ENCODE data around the gene SOHLH1. TPM values are rescaled to one million over a fixed set of nuclear protein-coding genes. Genes with fewer than 3 reads are reported as not detected.

SOHLH1 gene
- total RNA-seq, 1 experiment from 2014 or later: not detected

GRCh38 chr9:135746565-135746964, 47.3 kb upstream of the SOHLH1 start:
- CTCF ChIA-PET: no interaction called here
- Histone ChIP-seq H3K9me3 (ENCODE audit: low read depth, low read length, poor library complexity, severe bottlenecking) (no peaks in the 10 kb centered on the region), H3K27me3 (replicated peaks; ENCODE audit: insufficient read depth, low read depth, low read length, poor library complexity) (no peaks in the 10 kb centered on the region), H3K36me3 (ENCODE audit: insufficient read depth, low read length, poor library complexity, severe bottlenecking) (no peaks in the 10 kb centered on the region), H3K4me3 (ENCODE audit: low read depth, low read length, poor library complexity, severe bottlenecking) (no peak overlapping the region), H3K27ac (ENCODE audit: low read depth, low read length, poor library complexity, severe bottlenecking) (no peak overlapping the region), H3K4me1 (ENCODE audit: insufficient read depth, low read length, poor library complexity, severe bottlenecking) (no peaks in the 10 kb centered on the region)
- intact Hi-C loops (cut with micrococcal nuclease; ENCODE audit: unreplicated experiment): no loop called here
- DNase-seq (ENCODE audit: low spot score): no peak
- TF ChIP-seq CTCF (conservative IDR thresholded peaks at IDR 0.05; ENCODE audit: low read depth, low read length) (no peak), EZH2 (IDR thresholded peaks at IDR 0.05; ENCODE audit: borderline replicate concordance, low read depth, low read length, poor library complexity, severe bottlenecking) (no peak)
- POLR2A ChIA-PET (ENCODE audit: low non-redundant PET): no interaction called here
- BruUV-seq (replicated peaks): no TSS peak

GRCh38 chr9:135745686-135746324, 46.5 kb upstream of the SOHLH1 start:
- Histone ChIP-seq H3K27ac (ENCODE audit: low read depth, low read length, poor library complexity, severe bottlenecking) (no peak overlapping the region), H3K4me3 (ENCODE audit: low read depth, low read length, poor library complexity, severe bottlenecking) (no peak overlapping the region), H3K9me3 (ENCODE audit: low read depth, low read length, poor library complexity, severe bottlenecking) (no peaks in the 10 kb centered on the region), H3K27me3 (replicated peaks; ENCODE audit: insufficient read depth, low read depth, low read length, poor library complexity) (no peaks in the 10 kb centered on the region), H3K4me1 (ENCODE audit: insufficient read depth, low read length, poor library complexity, severe bottlenecking) (no peaks in the 10 kb centered on the region), H3K36me3 (ENCODE audit: insufficient read depth, low read length, poor library complexity, severe bottlenecking) (no peaks in the 10 kb centered on the region)
- no peak for TF ChIP-seq CTCF (conservative IDR thresholded peaks at IDR 0.05; ENCODE audit: low read depth, low read length)
- TF ChIP-seq EZH2 (IDR thresholded peaks at IDR 0.05; ENCODE audit: borderline replicate concordance, low read depth, low read length, poor library complexity, severe bottlenecking): no peak
- CTCF ChIA-PET: no interaction called here
- intact Hi-C loops (cut with micrococcal nuclease; ENCODE audit: unreplicated experiment): no loop called here
- BruUV-seq (replicated peaks): no TSS peak
- no peak for DNase-seq (ENCODE audit: low spot score)
- POLR2A ChIA-PET (ENCODE audit: low non-redundant PET): no interaction called here

- TF ChIP-seq EZH2 (IDR thresholded peaks at IDR 0.05; ENCODE audit: borderline replicate concordance, low read depth, low read length, poor library complexity, severe bottlenecking) (no peak), CTCF (conservative IDR thresholded peaks at IDR 0.05; ENCODE audit: low read depth, low read length) (no peak)
- Histone ChIP-seq H3K27ac (ENCODE audit: low read depth, low read length, poor library complexity, severe bottlenecking) (no peak overlapping the region), H3K4me3 (ENCODE audit: low read depth, low read length, poor library complexity, severe bottlenecking) (no peak overlapping the region), H3K27me3 (replicated peaks; ENCODE audit: insufficient read depth, low read depth, low read length, poor library complexity) (no peaks in the 10 kb centered on the region), H3K9me3 (ENCODE audit: low read depth, low read length, poor library complexity, severe bottlenecking) (no peaks in the 10 kb centered on the region), H3K4me1 (ENCODE audit: insufficient read depth, low read length, poor library complexity, severe bottlenecking) (no peaks in the 10 kb centered on the region), H3K36me3 (ENCODE audit: insufficient read depth, low read length, poor library complexity, severe bottlenecking) (no peaks in the 10 kb centered on the region)
- BruUV-seq (replicated peaks): no TSS peak
- no peak for DNase-seq (ENCODE audit: low spot score)
- CTCF ChIA-PET: no interaction called here
- POLR2A ChIA-PET (ENCODE audit: low non-redundant PET): no interaction called here
- intact Hi-C loops (cut with micrococcal nuclease; ENCODE audit: unreplicated experiment): no loop called here
Measured at GRCh38 chr9:135745189-135745588, 45.9 kb upstream of the SOHLH1 start.

All from A673 (cell line).